ENCODE measurements around the gene CBLC. TPM values are rescaled to one million over a fixed set of nuclear protein-coding genes. Genes with fewer than 3 reads are reported as not detected.

CBLC gene
- total RNA-seq, 3 donors from 2014 or later (not counting 1 experiment from before 2014, with no cell fraction given): not detected

GRCh38 chr19:44803442-44804428 is 26.0 kb downstream of the CBLC start:
- no peak for ATAC-seq
- peaks cover 2% of the 10 kb centered on the region for H3K27me3 ChIP-seq (ENCODE audit: control insufficient read depth, insufficient read depth, low read length)
- WGBS (ENCODE audit: insufficient coverage): 87% methylated on average over 13 of the region's 13 CpGs
- no peak for DNase-seq
- H3K27me3 Mint-ChIP-seq (ENCODE audit: low read depth in 2 of 2): peaks cover 0 to 10% of the 10 kb centered on the region in 2 donors
- no peaks in the 10 kb centered on the region for H3K36me3 Mint-ChIP-seq
- no peak for TF ChIP-seq CTCF (IDR thresholded peaks at IDR 0.05)
- no peaks in the 10 kb centered on the region for H3K36me3 ChIP-seq (ENCODE audit: control insufficient read depth, insufficient read depth, low read length)
- H3K4me1 Mint-ChIP-seq: peaks cover 0 to 3% of the 10 kb centered on the region in 2 donors
- no peak overlapping the region for H3K4me3 ChIP-seq (ENCODE audit: low read length)
- H3K9me3 Mint-ChIP-seq: no peaks in the 10 kb centered on the region
- intact Hi-C loops (cut with micrococcal nuclease): loop anchor here (5.0 to 10.0 kb wide), 2 partner anchors 251 to 534 kb away; no protein-coding TSS in a partner anchor
- H3K27ac ChIP-seq (ENCODE audit: low read length): no peak overlapping the region
- H3K4me3 Mint-ChIP-seq: no peak overlapping the region
- peaks cover 9% of the 10 kb centered on the region for H3K4me1 ChIP-seq (ENCODE audit: control insufficient read depth, insufficient read depth, low read length)
- no peaks in the 10 kb centered on the region for H3K9me3 ChIP-seq (ENCODE audit: control insufficient read depth, insufficient read depth, low read length)
- H3K27ac Mint-ChIP-seq: no peak overlapping the region

- peaks cover 0 to 3% of the 10 kb centered on the region in 2 donors for H3K4me1 Mint-ChIP-seq
- no peaks in the 10 kb centered on the region for H3K36me3 Mint-ChIP-seq
- no peaks in the 10 kb centered on the region for H3K9me3 ChIP-seq (ENCODE audit: control insufficient read depth, insufficient read depth, low read length)
- DNase-seq (no peak), ATAC-seq (no peak)
- 90% methylated on average over 7 of the region's 7 CpGs for WGBS (ENCODE audit: insufficient coverage)
- TF ChIP-seq CTCF (IDR thresholded peaks at IDR 0.05): no peak
- H3K9me3 Mint-ChIP-seq: no peaks in the 10 kb centered on the region
- H3K4me3 Mint-ChIP-seq: no peak overlapping the region
- peaks cover 11% of the 10 kb centered on the region for H3K4me1 ChIP-seq (ENCODE audit: control insufficient read depth, insufficient read depth, low read length)
- no peak overlapping the region for H3K27ac Mint-ChIP-seq
- H3K27ac ChIP-seq (ENCODE audit: low read length): no peak overlapping the region
- H3K27me3 ChIP-seq (ENCODE audit: control insufficient read depth, insufficient read depth, low read length): peaks cover 8% of the 10 kb centered on the region
- no peak overlapping the region for H3K4me3 ChIP-seq (ENCODE audit: low read length)
- H3K36me3 ChIP-seq (ENCODE audit: control insufficient read depth, insufficient read depth, low read length): no peaks in the 10 kb centered on the region
- intact Hi-C loops (cut with micrococcal nuclease): loop anchor here (10.0 kb wide), 1 partner anchor 249 kb away; no protein-coding TSS in a partner anchor
- H3K27me3 Mint-ChIP-seq (ENCODE audit: low read depth in 2 of 2): peaks cover 0 to 10% of the 10 kb centered on the region in 2 donors
Measured at GRCh38 chr19:44806291-44806690, 28.6 kb downstream of the CBLC start.

GRCh38 chr19:44807162-44807561 is 29.5 kb downstream of the CBLC start:
- peaks cover 11% of the 10 kb centered on the region for H3K4me1 ChIP-seq (ENCODE audit: control insufficient read depth, insufficient read depth, low read length)
- no peak overlapping the region for H3K4me3 ChIP-seq (ENCODE audit: low read length)
- no peak for ATAC-seq
- Mint-ChIP-seq H3K27ac (no peak overlapping the region), H3K9me3 (no peaks in the 10 kb centered on the region), H3K36me3 (no peaks in the 10 kb centered on the region), H3K27me3 (ENCODE audit: low read depth in 2 of 2) (peaks cover 0 to 10% of the 10 kb centered on the region in 2 donors), H3K4me1 (peaks cover 0 to 3% of the 10 kb centered on the region in 2 donors), H3K4me3 (no peak overlapping the region)
- intact Hi-C loops (cut with micrococcal nuclease): loop anchor here (10.0 kb wide), 1 partner anchor 248 kb away; no protein-coding TSS in a partner anchor
- no peak for DNase-seq
- WGBS (ENCODE audit: insufficient coverage): 82% methylated on average over 5 of the region's 5 CpGs
- peaks cover 8% of the 10 kb centered on the region for H3K27me3 ChIP-seq (ENCODE audit: control insufficient read depth, insufficient read depth, low read length)
- no peaks in the 10 kb centered on the region for H3K9me3 ChIP-seq (ENCODE audit: control insufficient read depth, insufficient read depth, low read length)
- no peak overlapping the region for H3K27ac ChIP-seq (ENCODE audit: low read length)
- no peak for TF ChIP-seq CTCF (IDR thresholded peaks at IDR 0.05)
- no peaks in the 10 kb centered on the region for H3K36me3 ChIP-seq (ENCODE audit: control insufficient read depth, insufficient read depth, low read length)

All from natural killer cell (primary cell).